Lower leg skin (tissue), 3 donors: ENCODE results near the gene RAP1GAP2.

Experiments used
- CTCF ChIP-seq, 3 donors: fragments of 450-650 bp; IDR thresholded peaks; one replicate each; pipeline ENCODE4 v1.5.1; 2016; ENCODE audit warnings: antibody characterized with exemption in 3 of 3, mild to moderate bottlenecking in 3 of 3, moderate library complexity in 2 of 3
- POLR2A ChIP-seq, 2 donors: fragments of 450-650 bp; IDR thresholded peaks; one replicate each; pipeline ENCODE4 v1.6.1; 2016 to 2017; ENCODE audit warnings: antibody characterized with exemption in 2 of 2, mild to moderate bottlenecking in 1 of 2, moderate library complexity in 1 of 2

DNA sequence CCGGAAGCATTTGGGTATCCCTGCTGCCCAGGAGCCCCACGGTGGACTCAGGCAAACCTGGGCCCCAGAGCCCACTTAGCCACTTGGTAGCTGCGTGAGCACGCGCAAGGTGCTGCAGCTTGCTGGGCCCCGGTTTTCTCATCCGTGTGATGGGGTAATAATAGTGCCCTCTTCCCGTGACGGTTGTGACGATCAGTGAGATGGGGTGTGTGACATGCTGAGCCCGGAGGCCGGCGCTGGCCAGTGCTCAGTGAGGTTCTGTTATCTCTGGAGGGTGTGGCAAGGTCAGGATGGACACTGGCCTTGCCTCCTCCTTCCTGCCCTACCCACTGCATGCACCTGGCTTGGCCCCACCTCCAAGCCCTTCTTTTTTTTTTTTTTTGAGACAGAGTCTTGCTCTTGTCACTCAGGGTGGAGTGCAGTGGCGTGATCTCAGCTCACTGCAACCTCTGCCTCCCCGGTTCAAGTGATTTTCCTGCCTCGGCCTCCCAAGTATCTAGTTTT, 82.6 kb downstream of the RAP1GAP2 start:
- no peak for TF ChIP-seq CTCF (IDR thresholded peaks at IDR 0.05)
- TF ChIP-seq POLR2A (IDR thresholded peaks at IDR 0.05), result no peak
